Prostate gland (tissue), 2 donors: ENCODE results near the gene CAMKMT.

Experiments
- CTCF ChIP-seq, 4 experiments: fragments of 200-600 bp in 2 of 4; fragments of 450-650 bp in 2 of 4; sonication (generic) in 2 of 4; IDR thresholded peaks; 1 replicate in 3 of 4; 2 replicates in 1 of 4; pipeline ENCODE4 v1.5.1; 2016 to 2019; ENCODE audit warnings: antibody characterized with exemption in 4 of 4, mild to moderate bottlenecking in 2 of 4, moderate library complexity in 2 of 4
- POLR2AphosphoS5 ChIP-seq: sonication (generic); formaldehyde crosslinking; IDR thresholded peaks from one replicate; pipeline ENCODE4 v1.6.1; 2017; ENCODE audit warnings: antibody characterized with exemption

DNA sequence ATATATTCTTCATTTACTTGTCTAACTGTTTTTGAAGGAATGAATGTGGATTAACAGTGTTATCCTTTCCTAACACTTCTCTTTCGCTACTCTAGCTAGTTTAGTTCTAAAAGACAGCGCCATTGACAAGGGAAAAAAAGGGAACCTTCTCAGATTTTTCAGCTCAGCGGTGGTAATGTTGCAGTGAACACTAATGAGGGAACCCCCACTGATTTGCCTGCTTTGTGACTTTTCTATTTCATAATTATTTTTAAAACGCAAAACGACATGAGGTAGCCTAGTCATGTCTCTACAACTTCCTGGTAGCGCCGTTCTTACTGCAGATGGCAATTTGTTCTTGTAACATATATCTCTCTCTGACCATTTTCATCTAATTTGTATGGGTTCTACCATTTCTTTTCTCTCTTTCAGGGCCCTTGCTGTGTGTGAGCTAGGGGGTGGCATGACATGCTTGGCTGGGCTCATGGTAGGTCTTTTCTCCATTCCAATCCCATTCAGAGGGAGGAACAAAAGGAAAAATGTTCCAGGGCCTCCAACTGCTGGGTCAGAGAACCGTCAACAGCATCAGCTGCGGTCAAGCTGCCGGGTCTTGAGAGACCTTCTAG, 344.2 kb downstream of the CAMKMT start:
- TF ChIP-seq CTCF (IDR thresholded peaks at IDR 0.05) = no peak
- TF ChIP-seq POLR2AphosphoS5 = no peak
